Fibroblast of lung (primary cell): ENCODE results near the gene TVP23A. TPM values are rescaled to one million over a fixed set of nuclear protein-coding genes. Genes with fewer than 3 reads are reported as not detected.

Experiments used
- DNase-seq, 2 donors: peaks; one replicate each; pipeline versions ENCODE4 v3.0.0 to v3.0.0-alpha.2; 2010; ENCODE audit warnings: low read depth in 2 of 2
- H2AFZ ChIP-seq: 2 replicates; pipeline ENCODE4 v1.5.1; 2012; ENCODE audit warnings: low read length, control low read depth, inconsistent platforms
- H3K27ac ChIP-seq: 2 replicates; pipeline ENCODE4 v1.5.1; 2011; ENCODE audit warnings: low read length, control low read depth; ENCODE audit not compliant: insufficient read depth
- H3K27me3 ChIP-seq: 2 replicates; pipeline ENCODE4 v1.5.1; 2011; ENCODE audit warnings: mild to moderate bottlenecking, low read length; ENCODE audit not compliant: control insufficient read depth, insufficient read depth
- H3K36me3 ChIP-seq: 2 replicates; pipeline ENCODE4 v1.5.1; 2011; ENCODE audit warnings: low read length; ENCODE audit not compliant: control insufficient read depth, insufficient read depth
- H3K4me1 ChIP-seq: 2 replicates; pipeline ENCODE4 v1.5.1; 2011; ENCODE audit warnings: low read length; ENCODE audit not compliant: control insufficient read depth, insufficient read depth; ENCODE audit errors: extremely low read depth
- H3K4me2 ChIP-seq: 2 replicates; pipeline ENCODE4 v1.5.1; 2011; ENCODE audit warnings: low read length, control low read depth; ENCODE audit not compliant: insufficient read depth; ENCODE audit errors: extremely low read depth
- H3K4me3 ChIP-seq, 4 experiments: fragments of 200-600 bp in 1 of 4; sonication (generic) in 1 of 4; replicated peaks in 1 of 4; 2 replicates each; pipeline ENCODE4 v1.5.1; 2011 to 2016; ENCODE audit warnings: low read length in 4 of 4, low read depth in 3 of 4, mild to moderate bottlenecking in 3 of 4, control low read depth in 2 of 4, inconsistent platforms in 1 of 4, mixed read lengths in 1 of 4; ENCODE audit not compliant: insufficient read depth in 1 of 4; ENCODE audit errors: control extremely low read depth in 1 of 4
- H3K79me2 ChIP-seq: 2 replicates; pipeline ENCODE4 v1.5.1; 2012; ENCODE audit warnings: mild to moderate bottlenecking, low read length, inconsistent platforms; ENCODE audit not compliant: control insufficient read depth, insufficient read depth
- H3K9ac ChIP-seq: 2 replicates; pipeline ENCODE4 v1.5.1; 2011; ENCODE audit warnings: mild to moderate bottlenecking, low read length, control low read depth; ENCODE audit not compliant: insufficient read depth
- H3K9me3 ChIP-seq: 2 replicates; pipeline ENCODE4 v1.5.1; 2012; ENCODE audit warnings: low read depth, low read length; ENCODE audit not compliant: control insufficient read depth, insufficient read depth
- H4K20me1 ChIP-seq: 2 replicates; pipeline ENCODE4 v1.5.1; 2011; ENCODE audit warnings: low read length; ENCODE audit not compliant: control insufficient read depth, insufficient read depth; ENCODE audit errors: extremely low read depth
- CTCF ChIP-seq, 2 donors: IDR thresholded peaks in 1 of 2; conservative IDR thresholded peaks in 1 of 2; 1 replicate in 1 of 2; 2 replicates in 1 of 2; pipeline ENCODE4 v1.5.1; 2011 to 2012; ENCODE audit warnings: low read length in 2 of 2, control low read depth in 1 of 2, inconsistent platforms in 1 of 2, low read depth in 1 of 2, mild to moderate bottlenecking in 1 of 2
- EZH2 ChIP-seq: IDR thresholded peaks from 2 replicates; pipeline ENCODE4 v1.5.1; 2012; ENCODE audit warnings: low read length, control low read depth, mild to moderate bottlenecking; ENCODE audit errors: missing control alignments
- polyA plus RNA-seq, 2 donors: library from polyadenylated mRNA; depleted of rRNA in 1 of 2; stranded (reverse) in 1 of 2; unstranded in 1 of 2; fragments of >200 nt; gene quantifications; 2 replicates each; pipeline ENCODE4 v1.2.1, GENCODE V29; 2011 to 2012; ENCODE audit warnings: missing spikeins in 1 of 2
- total RNA-seq: library from RNA; depleted of rRNA; stranded (reverse); fragments of >200 nt; gene quantifications from 2 replicates; pipeline ENCODE4 v1.2.1, GENCODE V29; 2014

TVP23A gene
- total and polyA plus RNA-seq, 2 donors (not counting 1 experiment from before 2014, with no cell fraction given): under 0.01 TPM; not detected in 1

- DNase-seq: no peak
- Histone ChIP-seq H3K4me3 (no peak overlapping the region), H2AFZ (no peak overlapping the region), H3K4me2 (no peak overlapping the region), H4K20me1 (no peaks in the 10 kb centered on the region), H3K27me3 (peaks cover 4% of the 10 kb centered on the region), H3K27ac (no peak overlapping the region), H3K36me3 (no peaks in the 10 kb centered on the region), H3K79me2 (no peaks in the 10 kb centered on the region), H3K9me3 (no peaks in the 10 kb centered on the region), H3K4me1 (no peaks in the 10 kb centered on the region), H3K9ac (no peak overlapping the region)
- no peak for TF ChIP-seq CTCF (conservative IDR thresholded peaks at IDR 0.05 in 1 of 2, IDR thresholded peaks at IDR 0.05 in 1 of 2; ENCODE audit: low read depth in 1 of 2, low read length in 2 of 2)
- TF ChIP-seq EZH2: no peak
Measured at GRCh38 chr16:10808850-10809249, 9.7 kb downstream of the TVP23A start.

DNA sequence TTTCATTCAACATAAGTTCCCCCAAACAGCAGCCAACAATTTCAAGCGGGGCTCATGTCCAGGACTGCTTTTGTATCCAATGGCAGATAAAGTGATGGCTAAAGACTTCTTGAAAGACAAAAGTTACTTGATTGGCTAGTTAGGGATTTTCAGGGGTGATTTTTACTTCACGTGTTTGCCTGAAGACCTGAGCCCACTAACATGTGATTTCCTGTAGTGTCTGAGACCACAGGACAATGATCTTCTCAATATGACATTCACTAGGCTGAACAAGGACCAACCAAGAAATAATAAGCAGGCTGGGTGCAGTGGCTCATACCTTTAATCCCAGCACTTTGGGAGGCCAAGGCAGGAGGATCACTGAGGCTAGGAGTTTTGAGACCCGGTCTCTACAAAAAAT lies 10.4 kb downstream of the TVP23A start:
- Histone ChIP-seq H3K36me3 (no peaks in the 10 kb centered on the region), H3K9me3 (no peaks in the 10 kb centered on the region), H3K27ac (no peak overlapping the region), H3K79me2 (no peaks in the 10 kb centered on the region), H3K27me3 (peaks cover 4% of the 10 kb centered on the region), H3K9ac (no peak overlapping the region), H3K4me3 (no peak overlapping the region), H3K4me1 (no peaks in the 10 kb centered on the region), H3K4me2 (no peak overlapping the region), H4K20me1 (no peaks in the 10 kb centered on the region), H2AFZ (no peak overlapping the region)
- no peak for DNase-seq
- TF ChIP-seq EZH2: no peak
- no peak for TF ChIP-seq CTCF (conservative IDR thresholded peaks at IDR 0.05 in 1 of 2, IDR thresholded peaks at IDR 0.05 in 1 of 2; ENCODE audit: low read depth in 1 of 2, low read length in 2 of 2)

DNA sequence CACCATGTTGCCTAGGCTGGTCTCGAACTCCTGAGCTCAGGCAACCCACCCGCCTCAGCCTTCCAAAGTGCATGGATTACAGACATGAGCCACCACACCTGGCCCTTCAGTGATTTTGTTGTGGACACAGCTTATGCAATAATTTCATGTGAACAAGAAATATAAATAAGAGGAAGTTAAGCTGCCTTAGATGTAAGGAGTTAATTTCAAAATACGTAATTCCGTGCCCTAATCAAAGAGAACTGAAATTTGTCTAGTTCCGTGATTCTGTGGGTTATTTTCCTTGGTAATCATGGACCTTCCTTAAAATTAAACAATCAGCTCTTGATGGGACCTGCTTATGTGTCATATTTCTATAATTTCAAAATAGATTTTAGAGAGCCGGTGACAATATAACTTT lies 11.9 kb downstream of the TVP23A start:
- H3K9me3 ChIP-seq: no peaks in the 10 kb centered on the region
- H3K79me2 ChIP-seq: no peaks in the 10 kb centered on the region
- H2AFZ ChIP-seq: no peak overlapping the region
- TF ChIP-seq CTCF (conservative IDR thresholded peaks at IDR 0.05 in 1 of 2, IDR thresholded peaks at IDR 0.05 in 1 of 2; ENCODE audit: low read depth in 1 of 2, low read length in 2 of 2) (no peak), EZH2 (no peak)
- H3K4me3 ChIP-seq: no peak overlapping the region
- peaks cover 4% of the 10 kb centered on the region for H3K27me3 ChIP-seq
- H3K36me3 ChIP-seq: no peaks in the 10 kb centered on the region
- H3K9ac ChIP-seq: no peak overlapping the region
- no peak overlapping the region for H3K27ac ChIP-seq
- no peak overlapping the region for H3K4me2 ChIP-seq
- DNase-seq: no peak
- no peaks in the 10 kb centered on the region for H3K4me1 ChIP-seq
- H4K20me1 ChIP-seq: no peaks in the 10 kb centered on the region
